HG03558 (cell line): ENCODE results near the gene DEDD2.
A peak's percentile ranks its signal among the peaks of the same experiment; 100 is the strongest.

Experiments
- ATAC-seq: cut with Tn5 transposase; IDR thresholded peaks from one replicate; pipeline ENCODE4 v1.9.1; 2021; ENCODE audit warnings: moderate number of reproducible peaks; ENCODE audit not compliant: unreplicated experiment; ENCODE audit errors: extremely low read depth

Gene DEDD2

DNA sequence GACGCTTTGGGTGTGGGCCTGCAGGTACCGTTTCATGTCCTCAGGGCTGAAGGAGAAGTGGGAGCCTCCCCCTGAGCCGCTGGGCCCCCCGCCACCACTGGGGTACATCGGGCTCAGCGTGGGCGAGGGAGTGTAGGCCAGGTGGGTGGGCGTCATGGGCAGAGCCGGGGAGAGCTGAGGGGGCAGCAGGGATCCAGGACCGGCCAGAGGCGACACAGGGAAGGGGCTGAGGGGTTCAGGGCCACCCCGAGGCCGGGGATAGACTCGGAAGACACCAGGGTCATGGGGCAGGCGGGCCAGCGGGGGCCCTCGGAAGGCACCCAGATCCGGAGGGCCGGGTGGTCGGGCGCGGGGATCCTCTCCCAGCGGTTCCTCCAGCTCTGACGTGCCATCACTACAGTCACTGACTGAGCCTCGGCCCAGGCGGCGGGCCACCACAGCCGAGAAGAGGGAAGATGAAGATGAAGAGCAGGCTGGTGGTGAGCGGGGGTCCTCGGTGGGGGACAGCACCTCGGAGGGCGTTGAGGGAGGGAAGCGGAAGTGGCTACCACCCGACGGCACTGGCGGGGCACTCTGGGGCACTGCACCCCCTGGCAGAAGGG is 31.8 kb upstream of the DEDD2 start:
- ATAC-seq = no peak

DNA sequence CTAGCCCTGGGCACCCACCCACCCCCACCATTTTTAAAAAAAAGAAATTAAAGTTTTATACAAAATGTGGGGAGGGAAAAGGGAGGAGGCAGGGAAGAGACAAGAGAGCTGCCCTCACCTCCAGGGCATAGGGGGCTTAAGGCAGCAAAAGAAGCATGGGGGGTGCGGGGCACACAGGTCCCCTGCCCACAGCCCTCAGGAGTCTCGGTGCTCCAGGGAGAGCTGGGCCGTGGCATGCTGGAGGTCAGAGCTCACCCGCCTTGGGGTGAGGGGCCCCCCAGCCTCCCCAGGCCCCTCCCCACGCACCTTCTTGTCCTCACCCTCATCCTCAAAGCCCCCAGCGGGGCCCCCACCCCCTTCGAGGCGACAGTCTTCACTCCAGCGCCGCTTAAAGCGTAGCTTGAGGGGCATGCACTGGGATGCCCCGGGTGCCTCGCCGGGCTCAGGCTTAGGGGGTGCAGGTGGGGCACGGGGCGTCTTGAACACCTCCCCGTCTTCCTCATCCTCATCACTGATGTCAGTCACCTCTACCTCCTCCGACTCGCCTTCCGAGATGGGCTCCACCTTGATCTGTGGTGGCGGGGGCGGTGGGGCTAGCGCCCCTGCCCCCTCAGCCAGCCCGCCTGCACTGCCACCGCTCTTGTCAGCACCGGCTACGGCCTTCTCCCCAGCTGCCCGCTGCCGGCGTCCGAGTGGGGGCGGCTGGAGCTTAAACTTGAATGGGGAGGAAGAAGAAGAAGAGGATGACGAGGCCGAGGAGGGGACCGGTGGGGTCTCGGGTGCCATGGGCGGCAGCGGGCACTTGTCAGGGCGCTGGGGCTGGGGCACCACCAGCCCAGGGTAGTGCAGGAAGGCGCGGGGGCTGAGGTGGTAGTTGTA is 31.0 kb upstream of the DEDD2 start:
- no peak for ATAC-seq

DNA sequence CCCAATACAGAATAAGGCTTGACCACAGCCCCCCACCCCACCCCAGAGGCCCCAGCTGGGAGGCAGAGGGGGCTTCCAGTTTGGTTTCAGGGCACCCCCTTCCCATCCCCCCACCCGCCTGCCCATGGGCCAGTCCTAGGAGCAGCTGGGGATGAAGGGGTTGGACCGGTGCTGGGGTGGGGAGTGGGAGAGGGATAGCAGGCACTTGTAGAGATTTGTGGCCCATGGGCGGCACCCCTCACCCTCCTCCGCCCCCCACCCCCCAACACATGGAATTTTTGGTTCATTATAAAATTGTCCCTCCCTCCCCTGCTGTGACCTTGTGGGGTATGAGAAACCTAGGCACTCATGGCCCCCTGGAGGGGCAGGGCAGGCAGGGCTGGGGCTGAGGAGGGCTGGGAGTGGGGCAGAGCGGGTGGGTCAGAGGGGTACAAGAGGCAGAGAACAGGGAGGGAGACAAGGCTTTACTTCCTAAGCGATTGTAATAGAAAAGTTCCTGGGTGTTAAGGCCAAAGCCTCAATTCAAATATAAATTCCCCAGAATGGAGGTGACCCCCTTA is 30.2 kb upstream of the DEDD2 start:
- ATAC-seq = no peak

DNA sequence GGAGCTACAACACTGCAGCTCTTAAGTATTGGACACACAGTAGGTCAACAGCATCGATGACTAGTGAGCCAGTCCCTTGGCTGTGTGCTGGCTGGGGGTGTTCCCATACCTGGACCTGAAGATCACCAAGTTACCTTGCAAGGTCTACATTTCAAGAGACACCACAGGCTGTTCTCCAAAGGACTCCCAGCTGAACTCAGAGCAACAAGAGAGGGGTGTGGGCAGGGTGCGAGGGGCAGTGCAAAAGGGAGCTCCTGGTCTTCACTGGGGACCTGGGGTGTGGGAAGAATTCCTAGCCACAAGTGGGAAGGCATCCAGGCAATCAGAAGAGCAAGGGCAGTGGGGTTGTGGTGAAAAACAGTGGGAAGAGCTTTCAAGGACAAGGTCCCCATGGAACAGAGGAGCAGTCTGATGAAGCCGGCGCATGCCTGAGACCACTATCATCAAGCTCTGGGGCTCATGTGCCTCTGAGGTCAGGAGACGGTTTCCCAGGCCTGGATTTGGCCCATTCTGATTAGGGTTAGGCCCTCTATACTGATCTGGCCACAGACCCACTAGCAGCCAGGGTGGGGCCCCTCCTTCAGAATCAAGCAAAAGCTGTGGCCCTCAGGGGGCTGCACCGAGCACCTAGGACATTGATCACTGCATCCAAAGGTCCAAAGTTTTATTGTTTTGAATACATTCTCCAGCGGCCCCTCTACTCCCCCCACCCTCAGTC is 29.6 kb upstream of the DEDD2 start:
- no peak for ATAC-seq

DNA sequence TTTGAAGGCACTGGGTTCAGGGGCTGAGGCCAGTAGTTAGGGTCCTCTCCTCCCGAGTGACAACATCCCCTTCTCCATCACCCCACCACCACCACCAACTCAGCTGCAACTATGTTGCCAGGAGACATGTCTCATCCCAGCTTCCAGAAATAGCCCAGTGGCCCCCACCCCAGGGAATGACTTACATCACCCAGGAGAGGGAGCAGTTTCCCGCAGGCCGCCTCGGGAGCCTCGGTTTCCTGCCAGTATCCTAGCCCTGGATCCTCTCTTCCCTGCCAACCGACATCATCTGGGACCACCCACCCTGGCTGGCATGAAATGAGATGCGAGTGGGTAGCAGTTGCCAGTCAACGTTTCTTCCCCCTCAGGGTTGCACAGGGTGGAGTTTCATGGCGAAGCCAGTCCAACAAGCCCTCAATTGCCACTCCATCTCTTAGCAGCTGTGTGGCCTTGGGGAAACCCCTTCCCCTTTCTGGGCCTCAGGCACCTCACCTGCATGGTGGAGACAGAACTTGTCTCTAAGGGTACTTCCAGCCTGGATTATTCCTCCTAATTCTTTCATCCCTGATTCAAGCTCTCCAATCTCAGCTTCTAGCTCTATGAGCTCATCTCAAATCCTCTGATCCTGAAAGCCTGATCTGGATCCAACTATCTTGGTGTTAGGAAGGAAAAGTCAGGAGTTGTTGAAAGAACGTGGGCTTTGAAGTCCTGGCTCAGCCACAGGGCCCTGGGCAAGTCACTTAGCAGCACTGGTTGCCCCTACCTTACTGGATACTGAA is 28.9 kb upstream of the DEDD2 start:
- no peak for ATAC-seq

DNA sequence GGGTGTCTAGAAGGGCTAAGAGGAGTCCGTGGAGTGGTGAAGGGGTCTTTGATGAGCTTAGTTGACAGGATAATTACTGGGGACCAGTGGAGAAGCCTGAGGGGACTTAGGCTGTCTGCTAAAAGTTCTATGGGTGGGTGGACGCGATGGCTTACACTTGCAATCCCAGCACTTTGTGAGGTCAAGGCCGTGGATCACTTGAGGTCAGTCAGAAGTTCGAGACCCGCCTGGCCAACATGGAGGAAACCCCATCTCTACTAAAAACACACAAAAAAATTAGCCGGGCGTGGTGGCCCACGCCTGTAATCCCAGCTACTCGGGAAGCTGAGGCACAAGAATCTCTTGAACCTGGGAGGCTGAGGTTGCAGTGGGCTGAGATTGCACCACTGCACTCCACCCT is 27.8 kb upstream of the DEDD2 start:
- no peak for ATAC-seq

DNA sequence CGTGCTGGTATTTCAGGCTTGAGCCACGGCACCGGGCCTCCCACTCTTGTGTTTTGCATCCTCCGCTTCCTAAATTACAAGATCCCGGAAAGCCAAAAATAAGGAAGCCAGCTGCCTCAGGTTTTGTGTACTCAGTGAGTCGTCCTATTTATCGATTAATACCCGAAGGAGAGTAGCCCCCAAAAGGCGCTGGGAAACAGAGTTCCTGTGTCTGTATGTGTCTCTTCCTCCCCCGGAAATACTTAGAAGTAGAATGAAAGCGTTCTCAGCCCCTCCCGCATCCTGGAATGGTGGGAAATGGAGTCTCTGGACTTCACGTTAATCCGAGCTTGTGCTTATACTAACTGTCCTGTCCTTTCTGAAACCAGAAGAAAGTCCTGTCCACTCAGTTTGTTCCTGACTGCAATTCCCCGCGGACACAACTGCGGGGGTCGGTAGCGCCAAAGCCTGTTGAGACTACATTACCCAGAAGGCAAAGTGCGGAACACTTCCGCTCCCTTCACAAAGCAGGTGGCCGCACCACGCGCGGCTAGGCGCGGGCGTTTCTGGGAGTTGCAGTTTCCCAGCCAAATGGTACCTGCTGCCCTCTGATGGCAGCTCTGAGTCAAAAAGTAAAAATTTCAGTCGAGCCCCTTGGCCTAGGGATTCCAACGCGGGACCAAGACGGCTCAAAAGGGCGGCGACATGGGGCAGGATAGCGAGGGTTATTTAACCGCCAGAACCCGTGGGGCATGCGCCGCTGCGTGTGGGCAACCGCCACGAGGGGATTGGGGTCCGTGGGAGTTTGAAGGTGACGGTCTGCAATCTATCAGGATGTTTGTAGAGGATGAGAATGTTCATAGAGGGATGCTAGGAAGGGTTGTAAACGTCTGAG is 27.1 kb upstream of the DEDD2 start:
- ATAC-seq = peak; percentile 36

DNA sequence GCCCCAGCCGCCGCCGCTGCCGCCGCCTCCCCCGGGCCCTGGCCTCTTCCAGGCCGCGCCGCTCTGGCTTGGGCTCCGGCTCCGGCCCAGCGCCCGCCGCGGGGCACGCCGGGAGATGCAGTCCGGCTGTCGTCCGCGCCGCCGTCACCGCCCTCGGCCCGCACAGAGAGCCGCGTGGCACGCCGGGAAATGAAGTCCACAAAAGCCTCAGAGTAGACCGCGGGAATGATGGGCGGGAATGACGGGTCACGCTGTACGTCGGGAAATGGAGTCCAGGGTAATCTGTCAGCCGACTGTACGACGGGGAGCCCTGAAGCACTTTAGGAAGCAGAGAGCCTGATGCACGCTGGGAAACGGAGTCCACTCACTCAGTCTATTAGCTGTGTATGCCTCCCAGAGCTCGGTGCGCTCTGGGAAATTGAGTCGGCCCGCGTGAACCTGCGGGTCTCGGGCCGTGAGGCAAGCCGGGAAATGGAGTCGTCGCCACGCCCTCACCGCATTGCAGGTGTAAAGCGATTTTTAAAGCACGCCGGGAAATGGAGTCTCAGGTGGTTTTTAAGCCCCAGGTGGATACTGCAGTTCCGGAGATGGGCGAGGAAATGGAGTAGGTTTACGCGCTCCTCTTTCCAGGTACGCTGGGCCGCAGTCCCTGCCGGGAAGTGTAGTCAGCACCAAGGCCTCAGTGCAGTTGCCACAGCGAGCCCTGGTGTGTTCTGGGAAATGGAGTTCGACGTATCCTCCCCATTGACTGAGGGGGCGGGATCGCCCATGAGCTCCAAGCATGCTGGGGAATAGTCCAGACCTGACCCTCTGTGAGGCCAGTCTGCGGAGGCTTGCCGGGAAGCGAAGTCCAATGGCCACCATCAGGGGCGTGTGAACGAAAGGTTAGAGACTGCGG is 25.3 kb upstream of the DEDD2 start, which contains the start of gene GSK3A:
TSS of gene GSK3A (minus strand) at position 91 of the 898 bp plus-strand sequence. CDS start 137 bp downstream, outside the sequence.
- peak; percentile 36 for ATAC-seq

DNA sequence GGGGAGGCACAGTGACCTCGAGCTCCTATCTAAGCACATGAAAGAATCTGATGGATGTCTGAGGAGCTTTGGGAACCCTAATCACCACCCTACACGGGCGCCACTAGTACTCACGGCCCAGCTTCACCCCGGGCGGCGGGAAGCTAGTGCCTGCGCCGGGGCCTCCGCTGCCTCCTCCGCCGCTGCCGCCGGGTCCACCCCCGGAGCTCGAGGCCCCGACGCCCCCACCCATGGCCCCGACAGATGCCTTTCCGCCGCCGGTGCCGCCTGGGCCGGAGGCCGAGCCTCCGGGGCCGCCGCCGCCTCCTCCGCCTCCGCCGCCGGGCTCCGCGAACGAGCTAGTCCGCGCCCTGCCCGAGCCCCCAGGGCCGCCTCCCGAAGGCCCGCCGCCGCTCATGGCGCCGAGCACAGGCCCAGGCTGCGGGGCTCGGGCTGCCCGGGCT is 24.6 kb upstream of the DEDD2 start:
- ATAC-seq = no peak

DNA sequence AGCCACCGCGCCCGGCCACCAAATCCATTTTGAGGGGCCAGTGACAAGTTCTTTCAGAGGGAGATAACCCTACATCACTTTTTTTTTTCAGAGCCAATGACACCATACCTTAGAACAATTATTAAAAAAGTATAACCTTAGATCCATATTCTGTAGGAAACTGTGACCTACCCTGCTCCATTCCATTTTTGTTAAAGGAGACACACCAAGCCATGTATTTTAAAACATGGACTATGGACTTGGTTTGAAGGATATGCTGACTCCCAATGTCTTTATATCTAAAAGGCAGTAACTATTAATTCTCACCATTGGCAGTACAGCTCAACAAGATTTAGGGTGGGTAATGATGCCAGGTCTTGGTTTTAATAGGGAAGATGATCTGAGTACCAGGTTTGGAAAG is 23.8 kb upstream of the DEDD2 start:
- no peak for ATAC-seq

DNA sequence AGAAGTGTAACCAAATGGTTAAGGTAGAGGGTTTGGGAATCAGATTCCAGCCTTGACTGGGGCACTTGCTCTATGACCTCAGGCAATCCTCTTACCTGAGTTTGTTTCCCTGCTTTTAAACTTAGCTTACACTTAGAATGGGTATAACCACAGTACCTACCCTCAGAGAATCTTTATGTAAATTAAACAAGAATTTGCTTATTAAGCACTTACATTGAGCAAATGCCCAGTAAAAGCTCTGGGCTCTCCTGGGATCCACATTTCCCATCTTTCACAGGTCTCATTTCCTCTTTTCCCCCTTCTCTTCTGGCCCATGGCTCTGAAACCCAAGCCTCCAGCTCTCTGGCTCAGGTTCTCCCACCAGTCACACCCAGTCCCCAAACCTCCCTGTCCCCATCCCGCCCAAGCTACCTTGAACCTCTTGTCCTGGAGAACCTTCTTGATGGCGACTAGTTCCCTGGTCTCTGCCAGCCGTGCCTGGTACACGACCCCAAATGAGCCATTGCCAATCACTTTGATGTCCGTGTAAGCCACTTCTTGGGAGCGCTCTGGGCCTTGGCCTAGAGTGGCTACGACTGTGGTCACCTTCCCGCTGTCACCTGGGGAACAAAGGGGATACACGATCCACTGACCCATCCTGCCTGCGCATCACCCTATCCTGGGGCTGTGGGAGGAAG is 22.2 kb upstream of the DEDD2 start:
- no peak for ATAC-seq

DNA sequence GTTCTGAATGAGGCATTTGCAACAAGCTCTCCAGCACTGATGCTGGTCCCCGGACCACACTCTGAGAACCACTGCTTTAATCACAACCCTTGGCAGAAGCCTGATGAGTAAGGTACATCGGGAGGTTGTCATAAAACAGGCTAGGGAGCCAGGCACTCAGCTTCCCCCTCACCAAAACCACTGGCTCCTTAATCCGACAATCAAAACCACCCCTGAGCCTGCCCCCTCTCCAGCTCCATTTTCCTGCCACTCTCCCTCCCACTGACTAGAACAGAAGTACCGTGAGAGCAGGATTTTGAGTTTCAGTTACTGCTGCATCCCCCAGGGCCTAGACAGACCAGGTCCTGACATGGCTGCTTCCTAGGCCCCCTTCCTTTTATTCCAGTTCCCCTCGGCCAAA is 17.7 kb upstream of the DEDD2 start:
- ATAC-seq = no peak

DNA sequence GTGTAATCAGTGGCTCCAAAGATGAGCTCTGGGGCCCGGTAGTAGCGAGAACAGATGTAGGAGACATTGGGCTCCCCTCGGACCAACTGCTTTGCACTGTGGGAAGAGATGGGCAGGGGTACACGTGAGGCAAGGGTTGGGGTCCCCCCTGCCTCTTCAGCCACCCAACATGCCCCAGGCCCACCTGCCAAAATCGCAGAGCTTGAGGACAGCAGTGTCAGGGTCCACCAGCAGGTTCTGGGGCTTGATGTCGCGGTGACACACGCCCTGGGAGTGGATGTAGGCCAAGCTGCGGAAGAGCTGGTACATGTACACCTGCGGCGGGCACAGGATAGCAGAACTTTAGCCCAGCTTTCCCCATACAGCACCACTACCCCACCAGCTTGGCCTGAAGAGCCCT is 16.9 kb upstream of the DEDD2 start:
- no peak for ATAC-seq

DNA sequence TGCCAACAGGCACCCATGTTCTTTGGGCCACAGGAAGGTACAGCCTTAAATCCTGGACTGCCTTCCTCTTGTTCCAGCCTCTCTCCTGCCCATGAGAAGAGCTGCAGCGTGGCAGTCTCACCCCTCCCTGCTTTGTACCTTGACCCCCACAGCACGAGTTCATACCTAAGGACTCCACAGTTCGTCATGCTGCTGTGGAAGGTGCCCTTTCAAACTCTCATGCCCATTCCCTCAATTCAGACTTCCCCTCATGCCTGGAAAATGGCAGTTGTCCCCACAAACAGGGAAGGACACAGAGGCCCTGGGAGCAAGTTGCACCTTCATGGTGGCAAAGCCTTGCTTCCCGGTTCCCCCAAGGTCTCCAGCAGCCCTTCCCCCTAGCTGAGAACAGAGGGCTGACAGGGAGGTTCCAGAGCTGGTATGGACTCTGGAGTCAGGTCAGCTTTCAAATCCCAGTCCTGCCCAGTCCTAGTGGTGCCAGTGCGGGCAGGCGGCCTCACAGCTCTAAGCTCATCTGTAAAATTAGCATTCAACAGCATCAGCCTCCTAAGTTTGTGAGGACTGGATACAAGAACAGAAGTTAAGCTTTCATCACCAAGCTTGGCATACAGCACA is 16.3 kb upstream of the DEDD2 start:
- no peak for ATAC-seq

DNA sequence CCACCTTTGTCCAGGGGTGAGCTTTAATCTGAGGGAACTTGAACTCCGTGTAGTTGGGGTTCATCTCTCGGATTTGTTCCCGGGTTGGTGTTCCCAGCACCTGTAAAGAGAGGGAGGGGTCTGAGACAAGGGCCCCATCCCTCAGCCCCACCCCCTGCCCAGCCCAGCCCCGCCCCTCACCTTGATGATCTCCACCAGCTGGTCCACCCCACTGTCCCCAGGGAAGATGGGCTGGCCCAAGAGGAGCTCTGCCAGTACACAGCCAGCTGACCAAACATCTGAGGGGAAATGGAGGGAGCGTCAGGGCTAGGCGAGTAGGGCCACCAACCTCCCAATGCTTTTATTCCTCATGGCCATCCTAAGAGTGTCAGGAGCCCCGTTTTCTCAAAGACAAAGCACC is 15.6 kb upstream of the DEDD2 start:
- no peak for ATAC-seq

DNA sequence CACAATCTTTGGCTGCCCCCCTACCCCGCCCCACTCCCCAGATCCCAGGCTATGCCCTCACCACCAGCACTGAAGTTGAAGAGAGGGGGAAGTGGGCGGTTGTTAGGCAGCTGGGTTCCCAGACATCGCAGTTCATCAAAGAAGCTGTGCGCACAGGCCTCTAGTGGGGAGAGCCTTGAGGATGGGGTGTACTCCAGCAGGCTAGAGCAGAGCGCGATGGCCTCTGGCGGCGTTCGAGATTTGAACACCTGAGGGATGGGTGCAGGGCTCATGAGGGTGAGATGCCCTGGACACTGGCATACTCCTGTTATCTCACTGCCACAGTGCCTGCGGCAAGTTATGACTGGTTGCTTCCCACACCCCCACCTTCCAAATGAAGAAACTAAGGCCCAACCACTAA is 15.0 kb upstream of the DEDD2 start:
- no peak for ATAC-seq

DNA sequence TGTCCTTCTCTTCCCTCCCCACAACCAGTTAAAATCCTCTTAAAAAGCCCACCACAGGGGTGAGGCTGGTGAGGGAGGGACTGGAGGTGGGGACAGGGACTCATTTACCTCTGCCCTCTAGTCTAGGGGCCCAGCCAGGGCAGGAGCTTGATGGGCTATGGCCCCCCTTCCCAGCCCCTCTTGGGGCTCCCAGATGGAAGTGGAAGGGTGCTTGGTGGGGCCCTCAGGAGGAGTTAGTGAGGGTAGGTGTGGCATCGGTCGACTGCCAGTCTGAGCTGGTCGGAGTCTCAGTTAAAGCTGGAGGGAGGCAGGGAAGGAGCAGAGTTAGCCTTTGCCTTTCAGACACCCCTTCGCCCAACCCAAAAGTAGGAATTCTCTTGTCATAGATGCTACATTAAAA is 13.1 kb upstream of the DEDD2 start:
- ATAC-seq = no peak
